ENCODE results near the gene PACSIN2. TPM values are rescaled to one million over a fixed set of nuclear protein-coding genes. Genes with fewer than 3 reads are reported as not detected.

The PACSIN2 gene
- total and polyA plus RNA-seq, 2 experiments from 2014 or later = 23.5 to 57.3 TPM

- TF ChIP-seq ETS1 (IDR thresholded peaks at IDR 0.05) (no peak), EZH2phosphoT487 (IDR thresholded peaks at IDR 0.05; ENCODE audit: unreplicated experiment) (no peak), STAT1 (IDR thresholded peaks at IDR 0.05; ENCODE audit: unreplicated experiment) (no peak), JUNB (IDR thresholded peaks at IDR 0.05; ENCODE audit: unreplicated experiment) (no peak), REST (IDR thresholded peaks at IDR 0.05; ENCODE audit: unreplicated experiment) (no peak)
Measured at GRCh38 chr22:42958937-42959336, 56.0 kb downstream of the PACSIN2 start (continued).

GRCh38 chr22:42957958-42958357, 57.0 kb downstream of the PACSIN2 start:
- Mint-ChIP-seq H3K27me3 (ENCODE audit: insufficient read depth, low read depth, poor library complexity) (peaks cover 6% of the 10 kb centered on the region), H3K36me3 (ENCODE audit: low read depth) (peaks cover 11% of the 10 kb centered on the region; the same call in 2 of the 3 replicates), H3K9me3 (no peaks in the 10 kb centered on the region; the same call in 2 of the 3 replicates), H3K27ac (no peak overlapping the region), H3K4me1 (peaks cover 55% of the 10 kb centered on the region), H3K4me3 (no peak overlapping the region)
- H4K20me1 ChIP-seq (replicated peaks; ENCODE audit: insufficient read depth) = peaks cover 53% of the 10 kb centered on the region
- no peak for ATAC-seq
- no peak for DNase-seq (ENCODE audit: low spot score)
- H3K27me3 ChIP-seq (ENCODE audit: insufficient read depth) = no peaks in the 10 kb centered on the region
- no peaks in the 10 kb centered on the region for H3F3A ChIP-seq (replicated peaks; ENCODE audit: low read depth)
- H3K4me1 ChIP-seq (ENCODE audit: insufficient read depth) = peaks cover 45% of the 10 kb centered on the region
- no peak overlapping the region for H2AFZ ChIP-seq
- no peak overlapping the region; the same call in 1 of the 2 replicates for H3K27ac ChIP-seq (ENCODE audit: low read depth)
- peaks cover 97% of the 10 kb centered on the region for H3K79me2 ChIP-seq (replicated peaks; ENCODE audit: insufficient read depth)
- no peak overlapping the region for H3K4me3 ChIP-seq
- TF ChIP-seq ETS1 (IDR thresholded peaks at IDR 0.05) = no peak
- no peak for TF ChIP-seq EZH2 (IDR thresholded peaks at IDR 0.05; ENCODE audit: low read depth, unreplicated experiment)
- no peak for TF ChIP-seq ZNF114 (CRISPR knock-in tag; IDR thresholded peaks at IDR 0.05)
- no peak for TF ChIP-seq REST (IDR thresholded peaks at IDR 0.05; ENCODE audit: unreplicated experiment)
- TF ChIP-seq ZNF462 (CRISPR knock-in tag; IDR thresholded peaks at IDR 0.05) = no peak
- no peak for TF ChIP-seq ZNF331 (CRISPR knock-in tag; IDR thresholded peaks at IDR 0.05; ENCODE audit: low read depth)
- H3K4me2 ChIP-seq = no peak overlapping the region
- no peaks in the 10 kb centered on the region for H3K9me2 ChIP-seq (ENCODE audit: insufficient read depth)
- no peaks in the 10 kb centered on the region for H3K36me3 ChIP-seq (ENCODE audit: insufficient read depth)

Data from GM23338 (cell line).